GM21529 (cell line): ENCODE measurements around the gene EME2.

ENCODE experiments used
- ATAC-seq: cut with Tn5 transposase; IDR thresholded peaks from one replicate; pipeline ENCODE4 v1.9.1; 2021; ENCODE audit not compliant: unreplicated experiment

Gene EME2

GRCh38 chr16:1817276-1817589 is 44.6 kb downstream of the EME2 start:
- ATAC-seq = no peak

DNA sequence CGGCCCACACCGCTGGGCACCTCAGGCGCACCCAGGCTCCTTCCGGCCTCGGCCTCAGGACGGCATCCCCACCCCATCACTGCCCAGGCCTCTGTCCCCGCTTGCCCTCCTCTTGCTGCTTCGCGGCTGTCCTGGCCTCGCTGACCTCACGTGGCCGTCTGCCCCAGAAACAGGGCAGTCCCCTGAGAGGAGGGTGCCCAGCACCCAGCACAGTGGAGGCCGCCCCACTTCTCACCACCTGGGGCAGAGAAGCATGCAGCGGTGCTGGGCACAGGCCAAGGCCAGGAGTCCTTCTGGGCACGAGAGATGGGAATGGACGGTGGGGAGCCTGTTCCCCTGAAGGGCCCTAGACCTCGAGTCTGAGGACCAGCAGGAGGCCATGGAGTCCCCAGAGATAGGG is 45.1 kb downstream of the EME2 start:
- ATAC-seq = no peak

GRCh38 chr16:1818204-1818872 is 45.7 kb downstream of the EME2 start:
- ATAC-seq = no peak

- ATAC-seq = no peak
These were observed 46.4 kb downstream of the EME2 start for GRCh38 chr16:1818873-1819525.

- no peak for ATAC-seq
These were observed 47.0 kb downstream of the EME2 start for GRCh38 chr16:1819611-1820010.

GRCh38 chr16:1820096-1820945 is 47.7 kb downstream of the EME2 start:
- no peak for ATAC-seq

DNA sequence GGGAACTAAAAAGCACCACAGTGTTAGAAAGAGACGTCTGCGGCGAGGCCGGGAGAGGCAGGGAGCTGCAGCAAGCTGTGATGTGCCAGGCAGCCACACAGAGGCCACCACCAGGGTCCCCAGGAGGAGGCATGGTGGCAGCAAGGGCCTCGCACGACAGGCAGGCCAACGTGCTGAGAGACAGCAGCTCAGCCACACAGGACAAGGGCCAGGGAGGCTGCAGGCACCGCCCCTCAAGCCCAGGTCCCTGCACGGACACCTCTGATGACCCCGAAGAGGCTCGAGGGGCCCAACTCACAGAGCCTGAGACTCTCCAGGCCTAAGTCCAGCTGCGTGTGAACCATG is 48.3 kb downstream of the EME2 start:
- ATAC-seq = no peak

GRCh38 chr16:1821861-1822611 is 49.4 kb downstream of the EME2 start:
- ATAC-seq = no peak

GRCh38 chr16:1822801-1823200 is 50.2 kb downstream of the EME2 start:
- no peak for ATAC-seq

DNA sequence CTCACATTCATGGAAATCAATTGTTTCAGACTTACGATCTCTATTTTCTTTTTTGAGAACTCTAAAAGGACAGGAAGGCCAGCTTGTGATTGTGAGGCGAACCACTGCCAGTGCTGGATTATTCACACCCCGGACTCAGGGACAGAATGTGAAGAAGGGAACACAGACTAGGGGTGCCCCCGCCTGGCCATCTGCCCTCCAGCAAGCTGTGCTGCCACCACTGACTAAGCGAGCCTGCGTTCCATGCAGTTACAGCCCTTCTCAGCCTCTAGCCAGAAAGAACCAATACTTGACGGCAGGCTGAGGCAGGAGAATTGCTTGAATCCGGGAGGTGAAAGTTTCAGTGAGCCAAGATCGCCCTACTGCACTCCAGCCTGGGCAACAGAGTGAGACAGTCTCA is 51.2 kb downstream of the EME2 start:
- ATAC-seq = no peak

DNA sequence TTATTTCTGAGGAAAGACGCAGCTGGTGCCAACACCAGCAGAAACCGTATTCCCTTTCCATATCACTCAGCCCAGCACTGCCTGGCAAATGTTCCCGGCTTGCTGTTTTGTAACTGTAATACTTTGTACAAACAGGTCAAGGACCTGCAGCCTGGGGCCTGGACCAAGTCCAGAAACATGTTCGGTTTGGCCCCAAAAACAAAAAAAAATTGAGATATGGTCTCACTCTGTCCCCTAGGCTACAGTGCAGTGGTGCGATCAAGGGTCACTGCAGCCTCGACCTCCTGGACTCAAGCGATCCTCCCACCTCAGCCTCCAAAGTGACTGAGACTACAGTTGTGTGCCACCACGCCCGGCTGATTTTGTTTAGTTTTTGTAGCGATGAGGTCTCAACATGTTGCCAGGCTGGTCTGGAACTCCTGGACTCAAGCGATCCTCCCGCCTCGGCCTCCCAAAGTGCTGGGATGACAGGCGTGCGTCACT is 52.8 kb downstream of the EME2 start:
- ATAC-seq = no peak
